ENCODE measurements around the gene ENTHD1.

Gene ENTHD1

GRCh38 chr22:39893526-39893925, at the start of gene ENTHD1:
ENTHD1 (minus strand) TSS chr22:39893760; CDS start chr22:39887748, 6,012 bp downstream.
- no peak for DNase-seq

GRCh38 chr22:39943337-39943736, 49.8 kb upstream of the ENTHD1 start:
- DNase-seq: no peak

GRCh38 chr22:39942439-39943230, 49.1 kb upstream of the ENTHD1 start:
- no peak for DNase-seq

DNA sequence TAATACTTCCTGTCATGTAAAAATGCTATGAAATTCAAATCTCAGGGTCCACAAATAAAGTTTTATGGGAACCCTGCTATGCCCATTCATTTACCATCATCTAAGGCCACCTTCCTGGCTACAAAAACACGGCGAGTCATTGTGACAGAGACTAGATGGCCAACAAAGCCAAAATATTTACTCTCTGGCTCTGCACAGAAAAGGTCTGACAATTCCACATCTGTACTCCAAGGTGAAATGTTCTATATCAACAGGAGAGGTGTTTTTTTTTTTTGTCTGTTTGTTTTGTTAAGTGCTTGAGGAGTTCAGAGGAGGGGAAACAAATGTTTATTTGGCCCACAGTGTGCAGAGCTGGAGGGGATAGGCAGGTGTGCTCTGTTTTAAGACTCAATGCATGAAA, 48.0 kb upstream of the ENTHD1 start:
- no peak for DNase-seq

DNA sequence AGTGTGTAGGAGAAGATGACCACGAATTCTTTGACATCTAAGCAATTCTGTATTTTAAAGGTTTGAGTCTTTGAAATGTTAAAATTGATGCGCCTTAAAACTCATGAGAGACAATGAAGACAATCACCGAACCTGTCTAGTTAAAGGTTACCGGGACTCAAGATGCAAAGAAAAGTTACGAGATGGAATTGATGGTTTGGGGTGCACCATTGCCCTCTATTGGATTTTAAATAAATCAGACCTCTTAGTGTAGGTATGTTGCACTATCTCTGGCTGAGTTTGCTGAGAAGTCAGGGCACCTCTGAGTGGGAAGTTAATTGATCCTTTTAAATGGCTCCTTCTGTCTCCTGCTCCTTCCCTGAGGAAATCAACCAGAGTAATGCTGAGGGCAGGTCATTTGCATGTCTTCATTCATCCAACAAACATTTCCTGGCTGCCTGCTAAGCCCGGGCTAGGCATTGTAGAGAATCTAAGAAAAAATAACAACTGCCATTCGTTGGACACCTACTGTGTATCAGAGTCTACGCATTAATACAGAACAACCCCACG, 47.3 kb upstream of the ENTHD1 start:
- no peak for DNase-seq

DNA sequence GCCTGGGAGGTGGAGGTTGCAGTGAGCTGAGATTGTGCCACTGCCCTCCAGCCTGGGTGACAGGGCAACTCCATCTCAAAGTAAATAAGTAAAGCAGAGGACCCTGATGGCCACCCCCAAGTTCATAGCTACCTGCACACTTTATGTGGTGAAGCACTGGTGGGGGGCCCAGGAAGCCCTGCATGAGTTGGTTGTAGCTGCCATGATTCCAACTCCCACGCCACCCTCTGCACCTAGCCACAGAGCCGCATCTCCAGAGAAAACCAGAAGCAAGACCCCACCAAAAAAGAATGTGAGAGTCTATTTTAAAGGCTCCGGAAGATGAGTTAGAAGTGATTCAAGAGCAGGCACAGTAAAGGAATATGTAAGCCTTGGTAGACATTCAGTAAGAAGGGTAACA, 46.3 kb upstream of the ENTHD1 start:
- DNase-seq: no peak

DNA sequence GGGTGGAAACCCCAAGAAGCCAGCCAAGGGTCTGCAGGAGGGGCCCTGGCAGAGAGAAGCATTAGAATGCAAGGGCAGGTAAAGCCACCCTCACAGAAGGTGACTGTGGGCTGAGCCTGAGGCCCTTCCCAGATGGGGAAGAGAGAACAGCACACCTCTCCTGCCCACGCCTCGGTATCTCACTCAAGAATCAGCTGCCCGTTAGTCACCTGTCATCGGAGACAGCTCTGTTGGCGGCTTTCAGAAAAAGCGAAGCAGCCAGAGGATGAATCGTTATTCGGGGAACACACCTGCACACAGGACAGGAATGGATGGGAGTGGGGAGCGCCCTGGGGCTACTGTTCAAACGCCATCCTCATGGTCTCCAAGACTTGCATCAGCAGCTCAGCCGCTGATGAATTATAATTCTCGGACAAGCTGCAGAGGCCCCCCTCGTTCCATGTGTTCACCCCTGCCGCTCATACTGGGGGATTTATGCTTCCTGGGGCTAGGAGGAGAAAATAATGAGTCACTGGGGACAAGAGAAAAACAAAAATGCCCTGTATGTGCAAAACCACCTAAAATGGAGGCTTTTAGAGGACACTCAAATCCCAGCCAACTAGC, 45.0 kb upstream of the ENTHD1 start:
- DNase-seq: no peak

DNA sequence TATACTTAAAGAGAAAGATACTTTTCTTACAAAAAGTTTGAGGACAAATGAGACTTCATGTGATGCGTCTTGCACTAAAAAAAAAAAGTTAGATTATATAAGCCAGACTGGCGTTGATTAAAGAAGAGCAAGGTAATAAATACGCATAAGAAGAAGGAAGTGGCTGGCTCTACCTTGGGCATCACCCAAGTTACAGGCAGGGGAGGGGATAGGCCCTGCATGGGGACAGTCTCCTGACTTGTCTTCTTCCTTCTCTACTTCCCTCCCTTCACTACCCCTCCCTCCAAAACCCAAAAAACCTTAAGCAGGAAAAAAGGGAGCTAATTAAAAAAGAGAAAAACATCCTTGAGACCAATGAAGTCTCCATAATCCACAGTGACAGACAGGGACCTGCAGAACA, 44.3 kb upstream of the ENTHD1 start:
- no peak for DNase-seq

DNA sequence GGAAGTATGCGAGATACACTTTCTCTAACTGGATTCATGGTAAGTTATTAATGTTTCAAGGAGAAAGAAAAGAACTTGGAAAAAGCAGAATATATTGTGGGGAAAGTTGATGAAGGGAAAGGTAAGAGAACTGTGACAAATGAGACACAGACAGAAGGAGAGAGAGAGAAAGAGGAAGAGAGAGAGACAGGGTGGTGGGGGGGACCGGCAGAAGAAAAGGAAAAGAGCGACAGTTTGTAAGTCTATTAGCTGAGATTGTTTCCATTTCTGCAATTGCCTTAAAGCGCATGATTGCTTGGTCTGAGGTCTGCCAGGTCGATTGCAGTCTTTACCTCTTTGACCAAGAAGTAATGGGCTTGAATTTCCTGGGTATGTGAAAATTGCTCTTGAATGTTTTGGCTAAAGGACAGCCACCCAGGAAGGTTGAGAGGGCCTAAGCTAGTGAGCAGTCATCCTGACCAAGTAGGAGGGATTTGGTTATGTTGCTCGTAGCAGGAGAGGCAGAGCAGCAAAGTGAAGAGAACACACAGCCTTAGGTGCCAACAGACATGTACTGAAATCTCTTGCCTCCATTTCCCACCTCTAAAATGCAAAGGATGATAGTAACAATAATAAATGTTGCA, 43.1 kb upstream of the ENTHD1 start:
- DNase-seq: no peak

- DNase-seq: no peak
Observed at GRCh38 chr22:39935612-39936011, 42.1 kb upstream of the ENTHD1 start.

- DNase-seq: no peak
Observed at GRCh38 chr22:39935116-39935515, 41.6 kb upstream of the ENTHD1 start.

DNA sequence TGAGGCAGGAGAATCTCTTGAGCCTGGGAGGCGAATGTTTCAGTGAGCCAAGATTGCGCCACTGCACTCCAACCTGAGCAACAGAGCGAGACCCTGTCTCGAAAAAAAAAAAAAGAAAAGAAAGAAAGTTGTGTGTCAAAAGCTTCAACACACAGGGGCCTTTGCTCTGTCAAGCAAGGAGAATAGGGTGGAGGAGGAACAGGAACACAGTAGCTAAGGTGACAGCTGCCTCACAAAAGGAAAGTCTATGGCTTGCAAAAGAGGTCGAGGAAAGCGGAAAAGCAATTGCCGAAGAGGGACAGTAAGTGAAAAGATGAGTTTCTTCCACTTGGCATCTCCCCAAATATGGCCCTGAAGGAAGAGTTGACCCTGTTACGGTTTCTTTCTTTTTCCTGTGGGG, 40.2 kb upstream of the ENTHD1 start:
- DNase-seq: no peak

GRCh38 chr22:39932918-39933649, 39.5 kb upstream of the ENTHD1 start:
- DNase-seq: peak; percentile 14

DNA sequence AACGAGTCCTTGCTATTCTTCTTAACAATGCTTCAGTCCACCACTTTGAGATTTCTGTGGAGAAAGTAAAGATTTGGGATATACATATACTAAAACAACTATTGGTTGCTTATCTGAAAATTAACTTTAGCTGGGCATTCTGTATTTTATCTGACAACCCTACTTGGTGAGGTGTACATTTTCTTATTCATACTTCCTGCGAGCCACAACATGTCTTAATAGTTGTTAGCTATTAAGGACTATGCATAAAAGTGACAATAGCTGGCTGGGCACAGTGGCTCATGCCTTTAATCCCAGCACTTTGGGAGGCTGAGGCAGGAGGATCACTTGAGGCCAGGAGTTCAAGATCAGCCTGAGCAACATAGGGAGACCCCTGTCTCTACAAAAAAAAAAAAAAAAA, 38.6 kb upstream of the ENTHD1 start:
- DNase-seq: no peak

GRCh38 chr22:39931251-39931650, 37.7 kb upstream of the ENTHD1 start:
- no peak for DNase-seq

DNA sequence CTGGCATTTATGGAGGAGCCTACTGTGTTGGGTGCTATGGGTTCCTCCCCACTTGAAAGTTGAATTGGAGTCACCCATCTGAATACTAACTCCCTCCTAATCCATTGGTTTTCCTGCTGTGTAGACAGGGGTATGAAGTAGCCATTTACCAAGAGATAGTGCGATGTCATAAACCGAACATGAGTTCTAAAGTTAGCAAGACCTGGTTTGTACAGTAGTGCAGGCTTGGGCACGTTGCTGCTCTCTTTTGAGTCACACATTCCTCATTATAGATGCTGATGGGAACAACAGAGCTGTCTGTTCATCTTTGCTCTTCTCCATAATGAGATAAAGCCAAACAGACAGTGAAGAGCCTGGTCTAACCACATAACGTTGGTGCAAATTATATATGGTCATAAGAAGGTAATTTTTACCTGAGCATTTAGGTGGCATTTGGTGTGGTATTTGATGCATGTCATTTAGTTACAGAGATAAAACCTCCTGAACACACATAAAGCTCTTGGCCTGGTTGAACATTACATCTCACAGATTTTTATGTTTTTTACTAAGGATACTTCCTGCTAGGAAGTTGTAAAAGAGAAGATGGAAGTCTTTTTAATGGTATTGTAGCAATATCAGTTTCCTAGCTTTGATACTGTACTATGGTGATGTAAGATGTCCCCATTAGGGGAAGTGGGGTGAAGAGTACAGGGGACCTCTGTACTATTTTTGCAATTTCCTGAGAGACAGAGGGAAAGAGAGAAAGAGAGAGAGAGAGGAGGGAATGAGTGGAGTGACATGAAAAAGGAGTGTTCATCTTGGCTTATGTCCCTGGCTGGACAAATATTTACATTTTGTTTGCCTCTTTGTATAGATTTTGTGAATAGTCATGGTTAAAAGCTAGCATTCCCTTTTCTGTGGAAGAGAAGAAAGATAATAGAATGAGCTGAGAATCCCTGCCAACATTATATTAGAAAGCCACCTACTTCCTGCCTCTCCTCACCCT, 35.3 kb upstream of the ENTHD1 start:
- no peak for DNase-seq

DNA sequence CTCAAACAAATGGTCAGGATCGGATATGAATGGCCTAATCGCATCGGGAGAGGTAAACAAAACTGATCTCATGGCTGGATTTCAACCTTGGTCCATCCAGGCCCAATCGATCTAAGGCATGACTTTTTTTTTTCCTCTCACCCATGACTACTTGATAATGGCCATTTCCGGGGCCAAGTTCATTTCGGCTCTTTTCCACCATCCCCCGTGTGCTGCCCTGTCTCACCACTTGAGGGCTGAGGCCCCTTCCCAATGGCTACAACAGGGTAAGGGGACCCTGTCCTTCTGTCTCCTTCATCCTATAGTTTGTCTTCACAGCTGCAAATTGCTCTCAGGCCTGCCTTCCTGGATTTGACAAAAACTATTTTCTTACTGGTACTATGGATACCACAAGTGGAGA, 34.0 kb upstream of the ENTHD1 start:
- DNase-seq: no peak

DNA sequence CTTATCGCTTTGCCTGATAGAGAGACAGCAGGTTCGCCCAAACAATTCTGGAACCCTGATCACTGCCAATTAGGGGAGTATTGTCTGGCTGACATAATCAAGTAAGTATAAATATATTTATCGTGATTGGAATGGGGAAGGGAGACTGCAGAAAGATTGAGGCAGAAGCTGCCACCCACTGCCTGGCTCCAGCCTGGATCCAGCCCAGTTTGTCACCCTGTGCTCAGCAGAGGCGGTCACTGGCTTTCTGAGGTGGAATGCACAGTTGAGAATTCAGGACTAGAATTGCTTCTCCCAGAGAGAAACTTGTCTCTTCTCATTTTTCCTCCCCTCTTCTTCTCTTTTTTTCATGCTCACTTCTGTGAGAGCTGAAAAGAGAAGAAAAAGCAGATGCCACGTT, 33.2 kb upstream of the ENTHD1 start:
- no peak for DNase-seq

DNA sequence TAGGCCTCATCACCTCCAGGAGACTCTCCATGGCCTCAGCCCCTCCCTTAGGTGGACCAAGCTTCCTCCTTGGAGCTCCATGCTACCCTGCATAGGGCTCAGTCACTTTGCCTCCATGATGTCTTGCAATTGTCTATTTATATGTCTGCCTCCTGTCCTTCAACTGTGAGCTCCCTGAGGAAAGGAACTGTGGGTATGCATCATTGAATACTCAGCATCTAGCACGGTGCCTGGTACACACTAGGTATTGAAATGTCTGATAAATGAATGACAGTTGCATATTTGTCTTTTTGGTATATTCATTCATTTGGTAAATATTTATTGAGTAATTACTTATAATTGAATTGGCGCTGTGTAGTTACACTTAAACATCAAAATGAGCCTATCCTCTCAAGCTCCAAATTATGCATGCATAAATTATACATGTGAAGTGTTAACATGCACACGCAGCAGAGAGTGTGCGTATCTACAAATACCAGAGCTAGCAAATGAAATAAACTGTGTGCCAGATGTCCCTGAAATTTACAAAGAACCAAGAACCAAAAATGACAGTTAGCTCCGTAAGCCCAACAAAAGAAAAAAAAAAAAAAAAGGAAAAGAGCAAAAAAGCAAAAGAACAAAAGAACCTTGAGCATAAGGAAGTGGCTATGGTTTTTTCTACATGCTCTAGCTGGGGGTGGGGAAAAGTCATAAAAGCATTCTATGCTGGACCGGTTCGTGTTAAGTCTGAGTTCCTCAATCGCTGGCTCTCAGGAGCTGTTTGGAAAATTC, 32.5 kb upstream of the ENTHD1 start:
- no peak for DNase-seq

GRCh38 chr22:39925273-39925672, 31.7 kb upstream of the ENTHD1 start:
- no peak for DNase-seq

DNA sequence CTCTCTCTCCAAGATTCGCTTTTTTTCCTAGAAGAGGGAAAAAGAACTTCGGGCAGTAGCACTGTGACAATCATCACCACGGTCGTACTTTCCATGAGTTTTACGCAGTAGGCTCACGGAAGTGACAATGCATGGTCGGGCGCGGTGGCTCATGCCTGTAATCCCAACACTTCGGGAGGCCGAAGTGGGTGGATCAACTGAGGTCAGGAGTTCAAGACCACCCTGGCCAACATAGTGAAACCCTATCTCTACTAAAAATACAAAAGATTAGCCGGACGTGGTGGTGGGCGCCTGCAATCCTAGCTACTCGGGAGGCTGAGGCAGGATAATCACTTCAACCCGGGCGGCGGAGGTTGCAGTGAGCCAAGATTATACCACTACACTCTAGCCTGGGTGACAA, 30.7 kb upstream of the ENTHD1 start:
- no peak for DNase-seq
